ENCODE measurements around the gene OR4C11. TPM values are rescaled to one million over a fixed set of nuclear protein-coding genes. Genes with fewer than 3 reads are reported as not detected.

The OR4C11 gene, protein sequence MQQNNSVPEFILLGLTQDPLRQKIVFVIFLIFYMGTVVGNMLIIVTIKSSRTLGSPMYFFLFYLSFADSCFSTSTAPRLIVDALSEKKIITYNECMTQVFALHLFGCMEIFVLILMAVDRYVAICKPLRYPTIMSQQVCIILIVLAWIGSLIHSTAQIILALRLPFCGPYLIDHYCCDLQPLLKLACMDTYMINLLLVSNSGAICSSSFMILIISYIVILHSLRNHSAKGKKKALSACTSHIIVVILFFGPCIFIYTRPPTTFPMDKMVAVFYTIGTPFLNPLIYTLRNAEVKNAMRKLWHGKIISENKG
- total RNA-seq, result not detected in 2 replicates

DNA sequence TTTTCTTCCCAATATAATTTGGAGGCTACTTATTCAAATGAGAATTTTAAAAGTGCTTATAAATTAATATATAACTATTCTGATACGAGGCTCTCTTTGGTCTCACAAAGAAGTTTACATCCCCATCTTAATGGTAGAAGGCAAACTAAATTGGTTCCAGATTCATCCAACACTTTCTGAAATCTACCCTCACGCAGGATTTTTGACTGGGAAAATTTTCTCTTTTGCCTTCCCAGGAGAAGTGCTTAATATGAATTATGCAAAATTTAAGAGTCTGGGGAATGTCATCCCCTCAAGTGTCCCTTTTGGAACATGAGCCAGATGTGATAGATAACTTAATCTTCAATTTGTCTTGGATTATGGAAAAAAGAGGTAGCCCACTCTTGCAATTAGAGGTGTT lies at the start of gene OR4C11:
OR4C11 (minus strand) TSS at position 101 of the 400 bp plus-strand sequence. CDS start 3,272 bp downstream, outside the sequence.
- no peaks in the 10 kb centered on the region for H3K4me1 Mint-ChIP-seq (ENCODE audit: low read depth)
- intact Hi-C loops (cut with micrococcal nuclease), result no loop called here
- H3K27me3 Mint-ChIP-seq (ENCODE audit: low read depth), result no peaks in the 10 kb centered on the region
- no peak within 1 kb of the TSS for H3K27ac Mint-ChIP-seq
- DNase-seq (ENCODE audit: low spot score), result no peak
- no peak within 1 kb of the TSS for H3K4me3 Mint-ChIP-seq (ENCODE audit: low read depth)
- peaks cover 55% of the 10 kb centered on the region for H3K9me3 Mint-ChIP-seq
- no peaks in the 10 kb centered on the region for H3K36me3 Mint-ChIP-seq (ENCODE audit: low read depth)

DNA sequence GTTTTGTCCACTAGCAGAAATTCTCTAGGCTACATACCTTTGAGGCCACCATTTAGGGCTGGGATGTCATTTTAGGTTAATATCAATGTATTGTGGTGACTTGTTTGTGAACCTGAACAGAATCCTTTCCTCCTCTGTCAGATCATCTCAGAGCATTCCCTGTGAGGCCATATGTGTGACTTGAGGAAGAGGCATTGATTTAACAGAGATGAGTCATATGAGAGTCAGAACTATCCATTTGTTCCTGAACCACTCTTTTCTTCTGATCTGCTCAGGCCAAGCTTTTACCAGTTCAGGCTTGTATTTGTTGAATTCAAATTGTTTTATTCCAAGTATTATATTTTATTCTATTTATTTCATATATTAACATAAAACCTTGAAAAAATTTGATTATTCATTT lies 47.7 kb upstream of the OR4C11 start:
- Mint-ChIP-seq H3K36me3 (ENCODE audit: low read depth) (no peaks in the 10 kb centered on the region), H3K27me3 (ENCODE audit: low read depth) (no peaks in the 10 kb centered on the region), H3K9me3 (peaks cover 53% of the 10 kb centered on the region), H3K4me3 (ENCODE audit: low read depth) (no peak overlapping the region), H3K4me1 (ENCODE audit: low read depth) (no peaks in the 10 kb centered on the region), H3K27ac (no peak overlapping the region)
- intact Hi-C loops (cut with micrococcal nuclease), result no loop called here
- DNase-seq (ENCODE audit: low spot score), result no peak

DNA sequence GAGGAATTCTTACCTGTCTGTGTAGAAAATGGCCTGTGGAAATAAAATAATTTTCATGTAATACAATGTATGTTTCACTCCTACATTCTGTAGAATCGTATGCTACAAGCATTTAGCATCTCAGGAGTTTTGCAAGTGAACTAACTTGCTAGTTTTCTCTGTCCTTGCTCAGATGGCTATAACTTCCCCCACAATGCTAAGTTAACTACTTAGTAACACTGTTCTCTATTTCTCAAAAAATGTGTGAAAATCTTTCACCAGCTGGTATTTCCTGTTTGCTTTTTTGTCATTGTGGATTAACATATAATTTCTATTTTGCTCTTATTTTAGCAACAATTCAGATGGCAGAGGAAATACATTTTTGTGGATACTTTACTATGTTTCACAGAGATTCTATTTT lies 45.1 kb upstream of the OR4C11 start:
- no peak overlapping the region for H3K4me3 Mint-ChIP-seq (ENCODE audit: low read depth)
- no peaks in the 10 kb centered on the region for H3K27me3 Mint-ChIP-seq (ENCODE audit: low read depth)
- no peak for DNase-seq (ENCODE audit: low spot score)
- H3K4me1 Mint-ChIP-seq (ENCODE audit: low read depth), result no peaks in the 10 kb centered on the region
- no peak overlapping the region for H3K27ac Mint-ChIP-seq
- H3K9me3 Mint-ChIP-seq, result peaks cover 66% of the 10 kb centered on the region
- intact Hi-C loops (cut with micrococcal nuclease), result no loop called here
- H3K36me3 Mint-ChIP-seq (ENCODE audit: low read depth), result no peaks in the 10 kb centered on the region

DNA sequence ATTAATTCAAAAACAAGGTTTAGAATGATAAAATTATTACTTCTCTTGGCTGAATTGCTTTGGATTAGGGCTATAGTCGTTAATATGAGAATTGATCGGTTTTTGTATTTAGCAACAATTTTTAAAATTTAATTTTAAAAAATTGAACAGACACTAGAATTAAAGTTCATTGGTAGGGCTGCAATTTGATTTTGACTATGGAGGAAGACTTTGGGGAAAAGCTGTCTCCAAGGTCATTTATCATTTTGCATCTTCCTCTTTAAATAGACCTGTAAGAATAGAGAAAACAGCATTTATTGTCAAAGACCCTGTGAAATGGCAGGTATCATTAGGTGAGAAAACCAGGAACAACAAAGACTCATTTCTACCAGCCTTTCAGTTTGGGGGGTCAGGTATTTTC lies 40.6 kb upstream of the OR4C11 start, which contains the start of gene OR4S2:
OR4S2 (plus strand) TSS at position 301 of the 400 bp plus-strand sequence. CDS start 2,577 bp downstream, outside the sequence.
- no peak for DNase-seq (ENCODE audit: low spot score)
- H3K9me3 Mint-ChIP-seq, result peaks cover 69% of the 10 kb centered on the region
- H3K4me1 Mint-ChIP-seq (ENCODE audit: low read depth), result no peaks in the 10 kb centered on the region
- H3K27me3 Mint-ChIP-seq (ENCODE audit: low read depth), result no peaks in the 10 kb centered on the region
- H3K4me3 Mint-ChIP-seq (ENCODE audit: low read depth), result no peak within 1 kb of the TSS
- intact Hi-C loops (cut with micrococcal nuclease), result no loop called here
- no peak within 1 kb of the TSS for H3K27ac Mint-ChIP-seq
- H3K36me3 Mint-ChIP-seq (ENCODE audit: low read depth), result no peaks in the 10 kb centered on the region

DNA sequence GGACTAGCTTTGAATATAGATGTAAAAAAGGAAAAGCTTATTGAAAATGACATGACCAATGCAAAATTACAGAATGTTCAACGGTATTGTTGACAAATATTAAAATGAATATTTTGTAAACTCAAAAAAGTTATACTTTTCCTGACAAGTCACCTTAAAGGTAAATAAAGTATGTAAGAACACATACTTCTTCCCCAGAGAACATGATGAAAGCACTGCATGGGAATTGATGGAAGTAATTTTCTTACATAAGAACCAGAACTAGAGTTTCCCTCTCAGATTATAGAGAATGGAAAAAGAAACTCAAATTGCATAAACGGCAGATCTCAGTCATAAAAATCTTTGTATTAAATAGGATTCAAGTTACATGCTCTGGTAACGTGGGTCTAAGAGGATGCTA lies 27.4 kb upstream of the OR4C11 start, which contains the start of gene OR4P4:
OR4P4 (plus strand) TSS at position 301 of the 400 bp plus-strand sequence.
- Mint-ChIP-seq H3K4me1 (ENCODE audit: low read depth) (no peaks in the 10 kb centered on the region), H3K36me3 (ENCODE audit: low read depth) (no peaks in the 10 kb centered on the region), H3K9me3 (peaks cover 56% of the 10 kb centered on the region), H3K4me3 (ENCODE audit: low read depth) (no peak within 1 kb of the TSS), H3K27ac (no peak within 1 kb of the TSS), H3K27me3 (ENCODE audit: low read depth) (no peaks in the 10 kb centered on the region)
- intact Hi-C loops (cut with micrococcal nuclease), result no loop called here
- no peak for DNase-seq (ENCODE audit: low spot score)

DNA sequence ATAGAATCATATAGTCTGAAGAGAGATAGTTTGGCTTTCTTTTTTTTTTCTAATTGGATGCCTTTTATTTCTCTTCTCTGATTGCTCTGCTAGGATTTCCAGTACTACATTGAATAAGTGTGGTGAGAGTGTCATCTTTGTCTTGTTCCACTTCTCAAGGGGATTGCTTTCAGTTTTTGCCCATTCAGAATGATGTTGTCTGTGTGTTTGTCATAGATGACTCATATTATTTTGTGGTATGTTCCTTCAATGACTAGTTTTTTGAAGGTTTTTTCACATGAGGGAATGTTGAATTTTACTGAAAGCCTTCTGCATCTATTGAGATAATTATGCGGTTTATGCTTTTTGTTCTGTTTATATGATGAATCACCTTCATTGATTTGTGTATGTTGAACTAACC lies 17.1 kb upstream of the OR4C11 start:
- Mint-ChIP-seq H3K4me3 (ENCODE audit: low read depth) (no peak overlapping the region), H3K4me1 (ENCODE audit: low read depth) (no peaks in the 10 kb centered on the region), H3K27me3 (ENCODE audit: low read depth) (no peaks in the 10 kb centered on the region), H3K36me3 (ENCODE audit: low read depth) (no peaks in the 10 kb centered on the region), H3K9me3 (peaks cover 79% of the 10 kb centered on the region), H3K27ac (no peak overlapping the region)
- DNase-seq (ENCODE audit: low spot score), result no peak
- intact Hi-C loops (cut with micrococcal nuclease), result no loop called here

DNA sequence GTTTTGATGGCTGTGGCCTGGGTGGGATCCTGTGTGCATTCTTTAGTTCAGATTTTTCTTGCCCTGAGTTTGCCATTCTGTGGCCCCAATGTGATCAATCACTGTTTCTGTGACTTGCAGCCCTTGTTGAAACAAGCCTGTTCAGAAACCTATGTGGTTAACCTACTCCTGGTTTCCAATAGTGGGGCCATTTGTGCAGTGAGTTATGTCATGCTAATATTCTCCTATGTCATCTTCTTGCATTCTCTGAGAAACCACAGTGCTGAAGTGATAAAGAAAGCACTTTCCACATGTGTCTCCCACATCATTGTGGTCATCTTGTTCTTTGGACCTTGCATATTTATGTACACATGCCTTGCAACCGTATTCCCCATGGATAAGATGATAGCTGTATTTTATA lies 34.9 kb downstream of the OR4C11 start:
- H3K4me1 Mint-ChIP-seq (ENCODE audit: low read depth), result no peaks in the 10 kb centered on the region
- H3K9me3 Mint-ChIP-seq, result peaks cover 44% of the 10 kb centered on the region
- no peaks in the 10 kb centered on the region for H3K27me3 Mint-ChIP-seq (ENCODE audit: low read depth)
- DNase-seq (ENCODE audit: low spot score), result no peak
- H3K36me3 Mint-ChIP-seq (ENCODE audit: low read depth), result no peaks in the 10 kb centered on the region
- no peak overlapping the region for H3K4me3 Mint-ChIP-seq (ENCODE audit: low read depth)
- H3K27ac Mint-ChIP-seq, result no peak overlapping the region
- intact Hi-C loops (cut with micrococcal nuclease), result no loop called here

DNA sequence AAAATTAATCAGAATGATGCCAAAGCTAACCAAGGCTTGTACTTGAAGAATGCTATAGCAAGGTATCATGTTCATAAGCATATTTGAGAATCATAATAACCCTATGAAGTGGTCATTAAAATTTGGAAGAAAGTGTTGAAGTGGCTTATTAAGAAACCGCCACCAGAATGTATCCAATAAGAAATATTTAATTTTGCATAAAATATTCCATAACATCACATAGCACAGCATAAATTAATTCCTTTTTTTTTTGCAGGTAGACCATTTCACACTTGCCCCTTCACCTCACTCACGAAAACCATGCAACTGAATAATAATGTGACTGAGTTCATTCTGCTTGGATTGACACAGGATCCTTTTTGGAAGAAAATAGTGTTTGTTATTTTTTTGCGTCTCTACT lies 35.6 kb downstream of the OR4C11 start, which contains the start of gene OR4C16:
OR4C16 (plus strand) TSS at position 301 of the 400 bp plus-strand sequence; CDS start at position 301, 0 bp downstream.
- no peak within 1 kb of the TSS for H3K4me3 Mint-ChIP-seq (ENCODE audit: low read depth)
- no peak within 1 kb of the TSS for H3K27ac Mint-ChIP-seq
- no peaks in the 10 kb centered on the region for H3K4me1 Mint-ChIP-seq (ENCODE audit: low read depth)
- no peaks in the 10 kb centered on the region for H3K27me3 Mint-ChIP-seq (ENCODE audit: low read depth)
- no peaks in the 10 kb centered on the region for H3K36me3 Mint-ChIP-seq (ENCODE audit: low read depth)
- intact Hi-C loops (cut with micrococcal nuclease), result no loop called here
- no peak for DNase-seq (ENCODE audit: low spot score)
- peaks cover 40% of the 10 kb centered on the region for H3K9me3 Mint-ChIP-seq

DNA sequence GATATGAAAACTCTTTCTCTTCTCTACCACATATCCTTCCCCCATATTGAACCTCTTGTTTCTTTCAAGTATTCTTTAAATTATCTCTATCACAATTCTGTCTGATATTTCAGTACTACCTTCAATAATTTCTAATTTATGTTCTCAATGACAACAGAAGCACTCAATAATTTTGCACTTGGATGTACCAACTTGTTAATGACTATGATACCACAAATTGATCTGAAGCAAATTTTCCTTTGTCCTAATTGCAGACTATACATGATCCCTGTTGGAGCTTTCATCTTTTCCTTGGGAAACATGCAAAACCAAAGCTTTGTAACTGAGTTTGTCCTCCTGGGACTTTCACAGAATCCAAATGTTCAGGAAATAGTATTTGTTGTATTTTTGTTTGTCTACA lies 53.3 kb downstream of the OR4C11 start, which contains the start of gene OR4C15:
OR4C15 (plus strand) TSS at position 301 of the 400 bp plus-strand sequence; CDS start at position 301, 0 bp downstream.
- H3K27me3 Mint-ChIP-seq (ENCODE audit: low read depth), result no peaks in the 10 kb centered on the region
- H3K4me1 Mint-ChIP-seq (ENCODE audit: low read depth), result no peaks in the 10 kb centered on the region
- H3K27ac Mint-ChIP-seq, result no peak within 1 kb of the TSS
- no peaks in the 10 kb centered on the region for H3K36me3 Mint-ChIP-seq (ENCODE audit: low read depth)
- H3K9me3 Mint-ChIP-seq, result peaks cover 48% of the 10 kb centered on the region
- no peak for DNase-seq (ENCODE audit: low spot score)
- intact Hi-C loops (cut with micrococcal nuclease), result no loop called here
- no peak within 1 kb of the TSS for H3K4me3 Mint-ChIP-seq (ENCODE audit: low read depth)

Other genes with a start within 250 kb of the OR4C11 start
- gene OR4A15, start 239.7 kb downstream of the OR4C11 start, total RNA-seq, result not detected in 2 replicates
- not detected in 2 replicates for gene OR4C15, start 53.2 kb downstream of the OR4C11 start, total RNA-seq
- gene OR4C16, start 35.5 kb downstream of the OR4C11 start, total RNA-seq, result not detected in 2 replicates
- gene OR4P4, start 27.5 kb upstream of the OR4C11 start, total RNA-seq, result not detected in 2 replicates
- gene OR4S2, start 40.7 kb upstream of the OR4C11 start, total RNA-seq, result not detected in 2 replicates
- not detected in 2 replicates for gene OR4C6, start 54.6 kb upstream of the OR4C11 start, total RNA-seq
- not detected in 2 replicates for gene OR5D13, start 165.8 kb upstream of the OR4C11 start, total RNA-seq
- gene OR5D14, start 187.9 kb upstream of the OR4C11 start, total RNA-seq, result not detected in 2 replicates
- gene OR5L1, start 203.7 kb upstream of the OR4C11 start, total RNA-seq, result not detected in 2 replicates
- gene OR5D18, start 212.0 kb upstream of the OR4C11 start, total RNA-seq, result not detected in 2 replicates
- gene OR5L2, start 219.6 kb upstream of the OR4C11 start, total RNA-seq, result not detected in 2 replicates
- gene OR5D16, start 231.1 kb upstream of the OR4C11 start, total RNA-seq, result not detected in 2 replicates

All from activated T-helper 2 cell treated with anti-CD3 and anti-CD28 coated beads, Interferon-gamma antibody, Interleukin-2, Interleukin-4, amounts not matched to agents 10 μg/mL and 5 μg/mL and 100 μg/mL, durations not matched to agents 14 hours and 24 hours and 36 hours (primary cell).